PFSK-1 (cell line): ENCODE measurements around the gene TREML2.

Experiments
- FOXP2 ChIP-seq: optimal IDR thresholded peaks from 2 replicates; pipeline ENCODE3; 2011; ENCODE audit warnings: borderline replicate concordance, control low read depth, inconsistent platforms; ENCODE audit not compliant: insufficient read depth; ENCODE audit errors: extremely low read length, extremely low read depth
- POLR2AphosphoS5 ChIP-seq: IDR thresholded peaks from 2 replicates; pipeline ENCODE4 v1.6.1; 2012; ENCODE audit warnings: low read depth, mild to moderate bottlenecking, control low read depth, low read length, moderate library complexity
- SIN3A ChIP-seq: IDR thresholded peaks from 2 replicates; pipeline ENCODE4 v1.6.1; 2012; ENCODE audit warnings: mild to moderate bottlenecking, low read length, moderate library complexity, borderline replicate concordance; ENCODE audit not compliant: insufficient read depth
- TAF1 ChIP-seq: IDR thresholded peaks from 2 replicates; pipeline ENCODE4 v1.6.1; 2012; ENCODE audit warnings: low read length, control low read depth, borderline replicate concordance; ENCODE audit not compliant: insufficient read depth
- TF ChIP-seq, protein P1 (sequence below), 2 experiments: IDR thresholded peaks; 2 replicates each; pipeline versions ENCODE4 v1.6.1 to v1.8.0; 2011 to 2012; ENCODE audit warnings: low read depth in 2 of 2, low read length in 2 of 2, control low read depth in 1 of 2, inconsistent platforms in 1 of 2, mild to moderate bottlenecking in 1 of 2, moderate library complexity in 1 of 2; ENCODE audit not compliant: insufficient read depth in 1 of 2

Gene TREML2

DNA sequence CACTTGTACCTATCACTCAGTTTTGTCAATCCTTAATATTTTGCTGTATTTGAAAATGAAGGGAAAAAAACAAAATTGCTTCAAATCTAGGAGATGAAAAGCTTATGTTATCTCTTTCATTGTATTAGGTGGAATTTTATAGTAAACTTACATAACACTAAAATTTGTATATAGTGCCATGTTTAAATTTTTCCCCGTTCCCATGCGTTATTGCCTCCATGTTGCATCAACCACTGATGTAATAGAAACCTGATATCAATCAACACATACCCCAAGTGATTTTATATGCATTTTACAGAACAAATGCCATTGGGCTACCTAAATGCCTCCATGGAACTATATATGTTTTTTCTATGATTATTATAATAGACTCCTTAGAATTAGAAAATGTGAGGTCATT, 23.3 kb downstream of the TREML2 start:
- no peak for TF ChIP-seq POLR2AphosphoS5
- TF ChIP-seq TAF1: no peak
- TF ChIP-seq SIN3A: no peak
- TF ChIP-seq, protein P1, sequence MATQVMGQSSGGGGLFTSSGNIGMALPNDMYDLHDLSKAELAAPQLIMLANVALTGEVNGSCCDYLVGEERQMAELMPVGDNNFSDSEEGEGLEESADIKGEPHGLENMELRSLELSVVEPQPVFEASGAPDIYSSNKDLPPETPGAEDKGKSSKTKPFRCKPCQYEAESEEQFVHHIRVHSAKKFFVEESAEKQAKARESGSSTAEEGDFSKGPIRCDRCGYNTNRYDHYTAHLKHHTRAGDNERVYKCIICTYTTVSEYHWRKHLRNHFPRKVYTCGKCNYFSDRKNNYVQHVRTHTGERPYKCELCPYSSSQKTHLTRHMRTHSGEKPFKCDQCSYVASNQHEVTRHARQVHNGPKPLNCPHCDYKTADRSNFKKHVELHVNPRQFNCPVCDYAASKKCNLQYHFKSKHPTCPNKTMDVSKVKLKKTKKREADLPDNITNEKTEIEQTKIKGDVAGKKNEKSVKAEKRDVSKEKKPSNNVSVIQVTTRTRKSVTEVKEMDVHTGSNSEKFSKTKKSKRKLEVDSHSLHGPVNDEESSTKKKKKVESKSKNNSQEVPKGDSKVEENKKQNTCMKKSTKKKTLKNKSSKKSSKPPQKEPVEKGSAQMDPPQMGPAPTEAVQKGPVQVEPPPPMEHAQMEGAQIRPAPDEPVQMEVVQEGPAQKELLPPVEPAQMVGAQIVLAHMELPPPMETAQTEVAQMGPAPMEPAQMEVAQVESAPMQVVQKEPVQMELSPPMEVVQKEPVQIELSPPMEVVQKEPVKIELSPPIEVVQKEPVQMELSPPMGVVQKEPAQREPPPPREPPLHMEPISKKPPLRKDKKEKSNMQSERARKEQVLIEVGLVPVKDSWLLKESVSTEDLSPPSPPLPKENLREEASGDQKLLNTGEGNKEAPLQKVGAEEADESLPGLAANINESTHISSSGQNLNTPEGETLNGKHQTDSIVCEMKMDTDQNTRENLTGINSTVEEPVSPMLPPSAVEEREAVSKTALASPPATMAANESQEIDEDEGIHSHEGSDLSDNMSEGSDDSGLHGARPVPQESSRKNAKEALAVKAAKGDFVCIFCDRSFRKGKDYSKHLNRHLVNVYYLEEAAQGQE (IDR thresholded peaks at IDR 0.05; ENCODE audit: insufficient read depth in 1 of 2, low read depth in 2 of 2, low read length in 2 of 2): no peak
- no peak for TF ChIP-seq FOXP2

DNA sequence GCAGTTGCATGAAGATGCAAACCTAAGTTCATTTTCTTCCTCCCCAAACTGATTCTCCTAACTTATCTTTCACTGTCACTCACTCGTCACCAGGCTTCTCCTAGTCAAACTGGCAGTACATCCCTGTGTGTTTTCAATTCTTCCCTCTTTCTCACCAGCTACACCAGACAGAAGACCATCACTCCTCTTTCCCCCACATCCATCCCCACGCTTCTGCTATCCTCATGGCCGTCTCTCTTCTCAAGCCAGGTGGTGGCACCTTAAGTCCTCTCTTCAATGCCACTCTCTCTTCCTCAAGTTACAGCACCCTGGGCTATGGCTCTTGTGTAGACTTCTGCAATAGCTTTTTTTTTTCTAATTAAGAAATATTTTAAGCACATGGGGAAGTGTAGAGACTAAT, 23.7 kb downstream of the TREML2 start:
- no peak for TF ChIP-seq TAF1
- TF ChIP-seq, protein P1 (IDR thresholded peaks at IDR 0.05; ENCODE audit: insufficient read depth in 1 of 2, low read depth in 2 of 2, low read length in 2 of 2): no peak
- no peak for TF ChIP-seq POLR2AphosphoS5
- TF ChIP-seq SIN3A: no peak
- TF ChIP-seq FOXP2: no peak

DNA sequence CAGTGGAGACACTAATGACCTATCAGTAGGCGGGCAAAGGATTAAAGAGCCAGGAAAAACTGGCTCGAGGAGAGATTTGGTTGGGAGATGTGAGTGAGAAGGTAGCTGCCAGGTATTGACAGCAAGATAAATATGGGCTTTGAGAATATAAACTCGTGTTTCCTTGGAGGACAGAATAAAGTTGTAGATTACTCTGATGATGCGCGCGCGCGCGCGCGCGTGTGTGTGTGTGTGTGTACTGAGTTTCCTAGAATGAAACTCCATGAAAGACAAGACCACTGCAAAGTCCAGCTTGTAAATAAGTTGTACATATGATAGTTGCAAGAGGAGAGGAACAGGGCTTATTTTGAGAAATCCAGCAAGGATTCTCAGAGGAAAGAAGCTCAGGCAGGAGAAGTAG, 24.8 kb downstream of the TREML2 start:
- TF ChIP-seq POLR2AphosphoS5 (no peak), SIN3A (no peak), FOXP2 (no peak), TAF1 (no peak)
- TF ChIP-seq, protein P1 (IDR thresholded peaks at IDR 0.05; ENCODE audit: insufficient read depth in 1 of 2, low read depth in 2 of 2, low read length in 2 of 2): no peak

DNA sequence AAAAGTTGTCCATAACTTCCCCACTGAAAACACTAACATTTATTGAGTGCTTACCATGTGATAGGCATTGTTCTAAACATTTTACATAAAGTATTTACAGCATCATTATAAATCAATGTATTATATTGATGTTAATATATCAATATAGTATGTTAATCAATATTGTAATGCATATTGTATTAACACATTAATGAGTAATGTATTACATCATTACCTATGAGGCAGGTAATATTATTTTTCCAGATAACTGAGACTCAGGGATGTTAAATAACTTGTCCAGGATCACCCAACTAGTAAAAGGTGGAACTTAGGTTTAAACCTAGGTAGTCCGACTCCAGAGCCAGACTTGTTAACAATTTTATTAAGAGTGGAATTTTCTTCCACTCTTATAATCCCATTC, 25.9 kb downstream of the TREML2 start:
- TF ChIP-seq FOXP2 (no peak), POLR2AphosphoS5 (no peak), SIN3A (no peak), TAF1 (no peak)
- TF ChIP-seq, protein P1 (IDR thresholded peaks at IDR 0.05; ENCODE audit: insufficient read depth in 1 of 2, low read depth in 2 of 2, low read length in 2 of 2): no peak

DNA sequence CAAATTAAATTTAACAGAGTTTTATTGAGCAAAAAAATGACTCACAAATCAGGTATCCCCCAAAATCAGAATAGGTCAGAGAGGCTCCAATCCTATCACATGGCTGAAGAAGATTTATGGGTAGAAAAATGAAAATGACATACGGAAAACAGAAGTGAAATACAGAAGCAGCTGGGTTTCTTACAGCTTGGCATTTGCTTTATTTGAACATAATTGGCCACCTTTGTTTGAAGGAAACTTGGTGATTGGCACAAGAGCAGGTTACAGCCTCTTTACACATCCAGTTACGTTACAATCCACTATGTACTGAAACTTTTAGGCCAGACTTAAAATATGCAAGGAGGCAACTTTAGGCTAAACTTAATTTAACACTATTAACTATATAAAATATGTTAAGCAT, 26.3 kb downstream of the TREML2 start:
- no peak for TF ChIP-seq SIN3A
- no peak for TF ChIP-seq TAF1
